GM13977 (cell line): Measurements from ENCODE around the gene TRANK1.

Experiments
- DNase-seq: peaks from one replicate; pipeline ENCODE4 v3.0.0; 2012; ENCODE audit warnings: low spot score
- in situ Hi-C: fragments of 300-500 bp; cut with MboI; formaldehyde crosslinking; loops from one replicate; pipeline ENCODE4 v1.12.0; 2022; ENCODE audit warnings: low sequenced_read_pairs, low pct_unique_long_range_greater_than_20kb, mixed read lengths, inconsistent platforms; ENCODE audit not compliant: unreplicated experiment
- TF ChIP-seq, protein P1 (sequence below): IDR thresholded peaks from 2 replicates; pipeline ENCODE4 v1.5.1; 2012; ENCODE audit warnings: mild to moderate bottlenecking, control low read depth; ENCODE audit not compliant: insufficient read depth; ENCODE audit errors: extremely low read depth, missing control alignments

Gene TRANK1

DNA sequence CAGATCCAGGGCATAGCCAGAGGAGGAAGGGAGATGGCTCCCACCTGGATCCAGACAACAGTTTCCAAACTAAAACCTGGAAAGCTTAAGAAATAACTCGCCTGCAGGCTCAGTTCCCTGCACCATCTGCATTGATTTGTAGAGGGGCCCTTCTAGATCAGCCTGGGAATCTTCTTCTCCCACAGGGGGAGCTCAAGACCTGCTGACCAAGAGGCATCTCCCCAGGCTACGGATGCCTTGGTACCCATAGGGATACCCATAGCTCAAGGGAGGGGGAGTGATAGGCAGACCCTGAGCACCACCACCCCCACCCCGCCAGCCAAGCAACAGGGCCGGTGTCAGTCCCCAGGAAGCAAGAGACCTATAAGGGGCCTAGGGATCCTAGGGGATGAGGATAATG, 152.5 kb downstream of the TRANK1 start:
- TF ChIP-seq, protein P1, sequence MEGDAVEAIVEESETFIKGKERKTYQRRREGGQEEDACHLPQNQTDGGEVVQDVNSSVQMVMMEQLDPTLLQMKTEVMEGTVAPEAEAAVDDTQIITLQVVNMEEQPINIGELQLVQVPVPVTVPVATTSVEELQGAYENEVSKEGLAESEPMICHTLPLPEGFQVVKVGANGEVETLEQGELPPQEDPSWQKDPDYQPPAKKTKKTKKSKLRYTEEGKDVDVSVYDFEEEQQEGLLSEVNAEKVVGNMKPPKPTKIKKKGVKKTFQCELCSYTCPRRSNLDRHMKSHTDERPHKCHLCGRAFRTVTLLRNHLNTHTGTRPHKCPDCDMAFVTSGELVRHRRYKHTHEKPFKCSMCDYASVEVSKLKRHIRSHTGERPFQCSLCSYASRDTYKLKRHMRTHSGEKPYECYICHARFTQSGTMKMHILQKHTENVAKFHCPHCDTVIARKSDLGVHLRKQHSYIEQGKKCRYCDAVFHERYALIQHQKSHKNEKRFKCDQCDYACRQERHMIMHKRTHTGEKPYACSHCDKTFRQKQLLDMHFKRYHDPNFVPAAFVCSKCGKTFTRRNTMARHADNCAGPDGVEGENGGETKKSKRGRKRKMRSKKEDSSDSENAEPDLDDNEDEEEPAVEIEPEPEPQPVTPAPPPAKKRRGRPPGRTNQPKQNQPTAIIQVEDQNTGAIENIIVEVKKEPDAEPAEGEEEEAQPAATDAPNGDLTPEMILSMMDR = peak; percentile 42
- in situ Hi-C loops = no loop called here
- peak; percentile 22 for DNase-seq

DNA sequence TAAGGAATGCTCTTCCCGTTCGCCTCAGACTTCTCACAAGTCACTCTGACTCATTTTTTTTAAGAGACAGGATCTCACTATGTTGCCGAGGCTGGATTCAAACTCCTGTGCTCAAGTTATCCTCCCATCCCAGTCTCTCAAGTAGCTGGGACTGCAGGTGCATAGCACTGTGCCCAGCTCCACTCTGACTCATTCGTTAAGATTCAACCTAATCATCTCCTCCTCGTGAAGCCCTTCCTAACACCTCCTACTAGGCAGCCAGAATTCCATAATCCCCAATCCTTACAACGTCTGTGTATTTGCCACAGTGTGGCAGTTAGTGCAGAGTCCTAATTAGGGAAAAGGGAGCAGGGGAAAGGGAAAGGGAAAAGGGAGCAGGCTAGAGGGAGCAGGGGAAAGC, 154.1 kb downstream of the TRANK1 start:
- DNase-seq = no peak
- in situ Hi-C loops = no loop called here
- TF ChIP-seq, protein P1 = no peak

DNA sequence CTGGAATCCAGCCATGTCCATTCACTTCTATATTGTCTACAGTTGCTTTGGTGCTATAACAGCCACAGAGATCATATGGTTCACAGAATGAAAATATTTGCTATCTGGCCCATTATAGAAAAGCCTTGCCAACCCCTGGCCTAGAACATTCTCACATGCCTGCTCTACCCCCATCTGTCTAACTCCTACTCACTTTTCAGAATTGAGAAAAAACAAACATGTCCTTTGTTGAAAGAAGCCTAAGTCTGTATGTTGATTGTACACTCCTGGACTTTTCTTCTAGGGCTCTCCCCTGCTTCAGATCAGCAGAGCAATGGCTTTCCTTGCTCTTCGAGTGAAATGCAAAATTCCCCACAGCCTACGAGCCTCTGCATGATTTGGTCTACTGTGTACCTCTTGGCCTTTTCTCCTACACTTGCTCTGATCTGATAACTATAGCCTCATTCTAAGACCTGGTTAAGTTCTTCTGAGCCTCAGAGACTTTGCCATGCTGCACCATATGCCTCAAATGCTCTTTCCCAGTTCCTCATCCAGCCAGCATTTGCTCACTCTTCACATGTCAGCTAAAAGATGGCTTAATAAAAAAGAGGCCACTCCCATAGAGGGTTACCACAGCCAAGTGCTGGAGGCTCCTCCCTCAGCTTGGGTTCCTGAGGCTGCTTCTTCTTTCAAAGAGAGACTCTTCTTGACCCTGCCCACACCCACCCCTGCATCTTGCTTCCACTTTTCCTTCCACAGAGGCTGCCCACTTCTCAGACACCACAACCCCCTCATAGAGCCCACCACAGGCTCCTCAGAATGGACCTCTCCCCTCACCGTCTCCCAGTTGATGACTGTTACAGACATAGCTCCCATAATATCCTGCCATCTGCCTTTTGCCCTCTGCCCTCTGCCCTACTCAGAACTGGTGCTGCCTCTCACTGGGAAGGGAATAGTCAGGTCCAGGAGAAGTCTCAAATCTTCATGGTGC, 157.6 kb downstream of the TRANK1 start:
- DNase-seq = no peak
- TF ChIP-seq, protein P1 = no peak
- in situ Hi-C loops = no loop called here

DNA sequence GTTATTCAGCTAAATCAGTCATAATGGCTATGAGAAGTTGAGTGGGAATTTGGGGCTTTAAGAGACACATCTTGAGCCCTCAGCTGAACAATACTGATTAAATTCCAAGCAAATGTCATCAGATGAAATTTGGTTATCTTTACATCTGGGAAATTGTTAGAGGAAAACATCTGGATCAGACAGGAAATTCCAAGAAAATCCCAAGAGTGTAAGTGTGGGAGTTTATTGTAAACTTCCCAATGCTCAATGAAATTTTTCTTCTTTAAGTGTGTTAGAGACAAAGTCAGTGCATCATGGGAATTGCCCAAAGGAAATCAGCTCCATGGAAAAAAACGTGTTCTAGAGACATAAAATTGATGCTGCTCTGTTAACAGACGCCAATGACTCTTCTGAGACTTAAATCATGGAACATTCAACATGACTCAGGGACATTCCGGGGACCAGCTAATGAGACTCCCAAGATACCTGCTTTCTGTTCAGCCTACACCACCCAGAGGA, 160.7 kb downstream of the TRANK1 start:
- no peak for DNase-seq
- in situ Hi-C loops = no loop called here
- TF ChIP-seq, protein P1 = no peak

DNA sequence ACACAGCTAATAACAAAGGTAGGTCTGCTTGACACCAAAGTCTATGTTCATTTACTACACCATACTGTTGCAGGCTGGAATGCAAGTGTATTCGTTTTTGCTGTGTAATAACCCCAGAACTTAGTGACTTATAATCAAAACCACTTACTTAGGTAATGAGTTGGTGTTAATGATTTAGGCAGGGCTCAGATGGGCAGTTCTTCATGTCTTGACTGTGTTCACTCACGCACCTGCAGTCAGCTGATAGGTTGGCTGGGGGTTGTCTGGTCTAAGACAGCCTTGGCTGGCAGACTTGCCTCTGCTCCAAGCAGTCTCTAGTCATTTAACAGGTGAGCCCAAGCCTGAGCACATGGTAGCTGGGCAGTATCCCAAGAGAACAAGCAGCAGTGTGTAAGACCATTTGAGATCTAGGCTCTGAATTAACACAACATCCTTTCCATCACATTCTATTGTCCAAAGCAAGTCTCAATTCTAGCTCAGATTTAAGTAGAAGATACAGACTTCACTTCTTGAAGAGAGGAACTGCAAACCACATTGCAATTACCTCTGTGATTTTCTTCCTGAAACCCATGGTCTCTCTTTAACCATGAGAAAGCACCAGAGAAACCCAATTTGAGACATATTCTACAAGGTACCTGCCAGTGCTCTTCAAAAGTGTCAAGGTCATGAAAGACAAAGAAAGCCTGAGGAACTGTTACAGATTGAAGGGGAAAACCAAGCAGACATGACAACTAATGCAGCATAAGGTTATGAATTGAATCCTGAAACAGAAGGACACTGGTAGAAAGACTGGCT, 167.2 kb downstream of the TRANK1 start:
- TF ChIP-seq, protein P1 = no peak
- in situ Hi-C loops = no loop called here
- no peak for DNase-seq
